ENCODE results near the gene NBAS.

GRCh38 chr2:15389895-15390294 lies 171.2 kb downstream of the NBAS start:
- no peak for TF ChIP-seq POLR2A (IDR thresholded peaks at IDR 0.05)
- TF ChIP-seq CTCF (IDR thresholded peaks at IDR 0.05): no peak
